Measurements from ENCODE around the gene ISG20.
"Not testable (repeated sequence)": the region's sequence is repeated elsewhere in the genome, so short reads cannot be mapped to it uniquely, and the experiment has no call there.

ISG20 gene

DNA sequence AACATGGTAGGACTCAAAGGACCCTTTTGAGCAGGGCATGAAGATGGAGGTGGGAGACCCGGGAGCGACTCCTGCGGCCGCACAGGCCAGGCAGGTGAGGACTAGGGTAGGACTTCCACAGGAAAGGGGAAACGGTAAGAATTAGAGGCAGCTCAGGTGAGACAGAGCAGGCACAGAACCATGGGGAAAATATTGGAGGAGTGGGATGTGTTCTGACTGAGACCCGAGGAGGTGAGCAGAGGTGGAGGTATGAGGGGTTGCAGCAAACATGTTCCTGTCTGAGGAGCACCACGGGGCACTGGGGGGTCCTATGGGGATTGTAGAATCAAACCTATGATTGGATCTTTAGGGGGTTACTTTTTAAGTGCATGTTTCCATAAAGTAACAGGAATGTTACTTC, 1.4 kb upstream of the ISG20 start:
- no peak for DNase-seq

GRCh38 chr15:88637841-88638625, 783 bp upstream of the ISG20 start:
- no peak for DNase-seq

GRCh38 chr15:88641959-88642452, 3.2 kb downstream of the ISG20 start:
- no peak for DNase-seq

- not testable (repeated sequence) for DNase-seq
Observed at GRCh38 chr15:88642514-88642913, 3.7 kb downstream of the ISG20 start.

DNA sequence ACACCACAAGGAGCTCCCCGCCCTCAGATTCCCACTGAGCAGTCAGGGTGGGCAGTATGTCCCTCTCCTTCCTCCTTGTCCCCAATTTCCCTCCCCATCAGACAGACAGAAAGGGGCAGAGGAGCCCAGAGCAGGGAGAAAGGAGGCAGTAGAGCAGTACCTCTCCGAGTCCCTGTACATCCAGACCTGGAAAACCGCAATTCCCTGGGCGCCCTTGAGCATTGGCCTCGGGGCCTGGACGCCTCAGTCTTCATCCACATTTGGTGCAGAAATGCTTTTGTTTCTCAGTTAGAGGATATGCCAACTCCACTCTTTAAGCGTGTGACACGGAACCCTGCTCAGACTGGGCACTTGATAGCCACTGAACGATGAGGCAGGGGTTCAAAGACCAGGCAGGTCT, 5.9 kb downstream of the ISG20 start:
- no peak for DNase-seq

GRCh38 chr15:88645171-88646087, 6.6 kb downstream of the ISG20 start:
- no peak for DNase-seq

GRCh38 chr15:88646088-88646405, 7.2 kb downstream of the ISG20 start:
- DNase-seq = no peak

DNA sequence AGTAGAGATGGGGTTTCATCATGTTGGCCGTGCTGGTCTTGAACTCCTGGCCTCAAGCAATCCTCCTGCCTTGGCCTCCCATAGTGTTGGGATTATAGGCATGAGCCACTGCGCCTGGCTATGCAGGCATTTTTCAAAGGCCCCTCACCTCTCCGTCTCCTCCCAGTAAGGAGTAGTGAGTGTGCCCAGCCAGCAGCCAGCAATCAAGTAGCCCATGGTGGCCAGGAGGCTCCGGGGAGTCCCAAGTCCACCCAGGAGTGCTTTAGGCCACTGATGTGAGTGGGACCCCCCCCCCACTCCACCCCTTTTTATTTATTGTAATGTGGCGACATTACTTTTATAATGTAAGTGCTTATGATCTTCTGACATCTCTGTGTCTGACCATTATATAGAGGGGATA, 8.1 kb downstream of the ISG20 start:
- no peak for DNase-seq

DNA sequence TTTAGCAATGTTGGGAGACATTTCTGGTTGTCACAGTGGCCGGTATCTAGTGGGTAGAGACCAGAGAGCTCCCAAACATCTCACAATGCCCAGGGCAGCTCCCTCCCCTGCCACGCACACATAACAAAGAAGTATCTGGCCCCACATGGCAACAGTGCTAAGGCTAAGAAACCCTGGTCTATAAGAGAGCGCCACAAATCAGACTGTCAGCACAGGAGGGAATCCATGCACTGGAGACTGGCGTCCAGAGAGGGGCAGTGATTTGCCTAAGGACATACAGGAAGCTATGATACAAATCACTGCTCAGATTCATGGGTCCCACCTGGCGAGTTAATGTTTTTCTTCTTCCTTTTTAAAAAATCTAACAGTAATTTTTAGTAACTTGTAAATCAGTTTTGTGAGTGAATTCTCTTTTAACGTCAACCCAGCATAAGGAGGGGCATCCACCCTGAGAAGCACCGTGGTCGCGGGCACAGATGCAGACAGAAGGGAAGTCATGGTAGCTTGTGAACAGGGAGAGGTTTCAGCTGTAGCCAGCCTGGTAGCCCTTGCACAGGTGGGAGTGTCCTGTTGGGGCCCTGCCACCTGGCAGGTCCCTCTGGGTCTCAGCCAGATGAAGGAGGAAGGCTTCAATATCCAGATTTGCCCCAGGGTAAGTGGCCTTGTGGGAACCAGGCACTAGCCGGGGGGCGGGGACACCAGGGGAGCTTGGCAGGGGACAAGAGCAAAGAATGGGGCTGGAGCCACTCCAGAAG, 8.7 kb downstream of the ISG20 start:
- DNase-seq = no peak

DNA sequence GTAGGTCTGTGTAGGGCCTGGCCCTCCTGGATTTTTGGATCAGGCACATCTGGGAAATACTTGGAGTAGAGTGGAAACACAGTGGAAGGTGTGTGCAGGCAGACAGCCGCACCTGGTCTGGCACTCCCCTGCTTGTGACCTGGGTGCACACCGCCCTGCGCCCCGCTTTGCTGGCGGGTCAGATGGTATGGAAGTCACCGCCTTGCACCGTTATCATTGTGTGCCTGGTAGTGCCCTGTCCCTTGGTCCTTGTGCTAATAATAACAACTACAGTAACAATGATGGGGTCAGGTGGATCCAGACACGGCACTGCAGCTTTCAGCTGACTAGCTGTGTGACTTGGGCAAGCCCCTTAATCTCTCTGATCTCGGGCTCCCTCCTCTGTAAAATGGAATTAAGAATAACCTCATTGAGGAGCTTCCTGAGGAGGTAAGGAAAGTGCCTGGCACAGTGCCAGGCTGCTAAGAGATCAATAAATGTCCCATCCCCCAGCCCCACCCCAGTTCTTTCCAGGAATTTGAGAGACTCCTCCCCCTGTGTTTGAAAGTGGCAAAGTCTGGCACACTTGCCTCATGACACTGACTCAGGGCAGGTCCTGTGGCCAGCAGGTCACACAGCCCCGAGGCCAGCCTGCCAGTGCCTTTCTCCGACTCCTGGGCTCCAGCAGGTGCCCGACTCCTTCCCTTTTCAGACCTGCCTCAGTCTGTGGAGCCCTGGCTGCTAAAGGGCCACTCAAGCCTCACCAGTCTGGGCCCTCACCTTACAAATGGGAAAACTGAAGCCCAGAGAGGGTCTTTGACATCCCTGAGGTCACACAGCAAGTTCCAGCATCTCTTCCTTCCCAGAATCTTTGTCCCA, 9.8 kb downstream of the ISG20 start:
- DNase-seq = peak; percentile 20

DNA sequence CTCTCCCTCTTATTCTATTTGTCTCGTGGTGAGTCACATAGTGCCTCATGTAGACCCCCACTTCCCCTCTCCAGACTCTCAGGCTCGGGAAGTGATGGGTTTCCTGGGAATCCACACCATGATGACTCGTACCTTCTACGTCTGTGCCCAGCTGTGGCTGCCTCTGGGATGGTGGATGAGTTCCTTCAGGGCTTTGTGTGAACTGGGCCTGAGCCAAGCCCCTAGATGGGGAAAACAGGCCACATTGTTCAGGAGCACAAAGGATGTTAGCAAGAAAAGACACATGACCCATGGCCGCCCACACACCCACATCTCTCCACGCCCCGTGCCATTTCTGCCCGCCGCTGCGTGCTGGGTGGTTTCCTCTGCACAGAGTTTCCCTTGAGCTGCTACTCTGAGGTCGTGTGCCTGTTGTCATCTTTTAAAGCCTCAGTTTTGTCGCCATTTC, 10.5 kb downstream of the ISG20 start:
- peak; percentile 11 for DNase-seq

GRCh38 chr15:88649753-88650551, 11.1 kb downstream of the ISG20 start:
- DNase-seq = no peak

GRCh38 chr15:88650556-88650955, 11.7 kb downstream of the ISG20 start:
- DNase-seq = no peak

DNA sequence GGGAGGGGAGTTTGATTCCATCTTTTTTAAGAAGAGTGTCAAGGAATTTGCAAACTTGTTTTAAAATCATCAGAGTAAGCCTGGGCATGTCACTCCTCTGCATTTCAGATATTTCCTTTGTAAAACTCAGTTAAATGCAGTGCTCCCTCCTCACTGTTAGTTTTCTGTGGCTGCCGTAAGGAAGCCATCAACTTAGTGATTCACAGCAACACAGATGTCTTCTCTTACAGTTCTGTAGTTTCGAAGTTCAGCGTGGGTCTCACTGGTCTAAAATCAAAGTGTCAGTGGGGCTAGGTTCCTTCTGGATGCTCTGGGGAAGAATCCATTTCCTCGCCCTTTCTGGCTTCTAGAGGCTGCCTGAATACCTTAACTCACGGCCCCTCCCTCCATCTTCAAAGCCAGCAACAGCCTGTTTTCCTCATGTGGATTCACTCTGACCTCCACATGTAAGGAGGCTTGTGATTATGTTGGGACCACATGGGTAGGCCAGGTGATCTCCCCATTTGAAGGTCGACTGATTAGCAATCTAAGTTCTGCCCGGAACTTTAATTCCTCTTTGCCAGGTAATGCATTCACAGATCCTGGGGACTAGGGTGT, 12.4 kb downstream of the ISG20 start:
- no peak for DNase-seq

GRCh38 chr15:88651971-88652370, 13.2 kb downstream of the ISG20 start:
- DNase-seq = no peak

DNA sequence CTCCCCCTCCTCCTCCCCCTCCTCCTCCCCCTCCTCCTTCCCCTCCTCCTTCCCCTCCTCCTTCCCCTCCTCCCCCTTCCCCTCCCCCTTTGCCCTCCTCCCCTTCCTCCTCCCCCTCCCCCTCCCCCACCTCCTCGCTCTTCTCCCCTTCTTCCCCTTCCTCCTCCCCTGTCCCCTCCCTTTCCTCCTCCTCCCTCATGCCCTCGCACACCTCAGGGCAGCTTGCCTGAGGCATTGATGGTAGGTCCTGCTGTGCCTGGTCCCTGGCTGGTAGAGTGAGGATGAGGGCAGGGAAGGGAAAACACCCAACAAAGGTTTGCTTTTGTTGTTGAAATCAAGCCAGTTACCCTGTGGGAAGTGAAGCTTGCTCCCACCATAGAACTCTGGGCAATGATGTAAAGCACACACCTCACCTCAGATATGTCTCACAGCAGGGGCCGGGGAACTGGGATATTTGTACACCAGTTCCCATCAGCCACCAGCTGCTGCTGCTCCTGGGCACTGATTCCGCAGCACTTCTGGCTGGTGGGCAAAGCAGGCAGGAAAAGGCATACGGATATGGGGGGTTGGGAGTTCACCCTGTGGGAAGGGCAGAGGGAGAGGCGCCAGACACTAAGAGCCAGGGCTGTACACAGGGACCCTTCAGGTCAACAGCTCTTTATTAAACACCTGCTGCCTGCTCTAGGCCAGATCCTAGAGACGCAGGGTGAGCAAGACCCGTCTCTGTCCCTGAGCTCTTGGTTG, 13.8 kb downstream of the ISG20 start:
- no peak for DNase-seq

GRCh38 chr15:88653200-88654064, 14.6 kb downstream of the ISG20 start:
- DNase-seq = no peak

GRCh38 chr15:88654430-88655102, 15.8 kb downstream of the ISG20 start:
- DNase-seq = no peak
